ENCODE data around the gene TGFBR3. TPM values are rescaled to one million over a fixed set of nuclear protein-coding genes. Genes with fewer than 3 reads are reported as not detected.
"Not testable (repeated sequence)": the region's sequence is repeated elsewhere in the genome, so short reads cannot be mapped to it uniquely, and the experiment has no call there.

The TGFBR3 gene
- total RNA-seq, 1 donor from 2014 or later = 10.0 TPM

DNA sequence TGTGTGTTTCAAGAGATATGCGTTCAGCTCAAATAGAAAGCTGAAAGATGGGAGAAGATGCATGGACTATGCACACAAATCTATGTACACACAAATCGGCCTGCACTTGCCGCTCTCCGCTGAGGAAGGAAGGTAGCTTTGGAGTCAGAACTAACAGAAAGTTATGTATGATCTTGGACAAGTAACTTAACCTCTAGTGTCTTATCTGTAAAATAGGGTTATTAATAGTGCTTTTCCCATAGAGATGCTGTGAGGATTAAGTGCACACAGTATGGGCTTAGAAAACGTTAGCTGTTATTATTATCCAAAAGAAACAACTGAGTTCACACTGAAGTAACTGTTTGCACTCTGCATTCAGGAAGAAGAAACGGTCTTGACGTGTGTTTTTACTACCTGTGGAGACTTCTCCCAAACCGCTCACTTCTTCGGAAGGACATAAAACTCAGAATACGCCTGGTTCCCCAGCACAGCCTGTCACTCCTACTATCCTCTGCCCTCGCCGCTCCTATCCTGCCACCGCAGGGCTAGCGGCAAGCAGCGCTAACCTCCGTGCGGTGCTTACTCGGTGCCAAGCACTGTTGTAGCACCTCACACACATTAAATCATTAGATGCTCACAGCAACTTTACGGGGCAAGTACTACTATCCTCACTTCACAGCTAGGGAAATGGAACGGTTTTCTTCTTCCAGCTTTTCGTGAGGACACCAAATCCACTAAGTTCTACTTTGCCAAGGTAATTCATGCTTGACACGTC, 1.3 kb downstream of the TGFBR3 start:
- no peak for DNase-seq (ENCODE audit: extremely low read depth, low read depth, low spot score)

DNA sequence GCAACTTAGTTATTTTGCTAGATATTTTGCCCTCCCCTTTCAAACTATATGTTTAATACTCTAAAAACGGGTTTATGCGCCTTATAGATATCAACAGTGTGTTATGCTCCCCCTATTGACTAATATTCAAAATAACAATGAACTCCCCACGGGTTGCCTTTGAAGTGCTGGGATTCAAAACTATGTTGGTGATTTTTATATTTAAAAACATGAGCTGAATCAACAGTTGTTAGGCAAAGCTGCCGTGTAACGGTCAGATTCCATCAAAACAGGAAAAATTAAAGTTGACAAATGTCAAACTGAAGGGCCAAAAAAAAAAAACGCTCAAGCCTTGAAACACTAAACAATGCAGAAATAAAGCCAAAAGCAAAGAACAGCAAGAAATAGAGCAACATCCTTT, 2.5 kb downstream of the TGFBR3 start:
- peak; percentile 60 for DNase-seq (ENCODE audit: extremely low read depth, low read depth, low spot score)

DNA sequence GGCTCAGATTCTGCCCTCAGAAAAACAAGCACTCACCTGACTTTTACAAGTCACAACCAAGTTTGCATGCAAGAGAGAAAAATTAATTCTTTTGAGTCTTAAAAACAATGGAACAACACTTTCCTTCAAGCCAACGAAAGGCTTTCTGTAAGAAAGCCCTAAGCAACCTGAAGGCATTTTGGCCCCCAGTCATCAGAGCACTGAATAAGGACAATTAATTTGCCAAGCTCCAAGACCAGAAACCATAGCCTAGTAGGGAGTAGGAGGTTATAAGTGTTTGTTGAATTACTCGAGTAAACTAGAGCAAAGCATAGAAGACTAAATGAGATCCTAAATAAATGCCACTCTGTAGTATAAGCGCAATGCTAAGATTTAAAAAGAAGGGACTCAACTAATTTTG, 4.7 kb downstream of the TGFBR3 start:
- no peak for DNase-seq (ENCODE audit: extremely low read depth, low read depth, low spot score)

- DNase-seq (ENCODE audit: extremely low read depth, low read depth, low spot score) = no peak
Observed at GRCh38 chr1:91879733-91880132, 6.2 kb downstream of the TGFBR3 start.

GRCh38 chr1:91877574-91878208, 8.3 kb downstream of the TGFBR3 start:
- no peak for DNase-seq (ENCODE audit: extremely low read depth, low read depth, low spot score)

- DNase-seq (ENCODE audit: extremely low read depth, low read depth, low spot score) = no peak
Observed at GRCh38 chr1:91876781-91877573, 9.0 kb downstream of the TGFBR3 start.

GRCh38 chr1:91876040-91876470, 9.9 kb downstream of the TGFBR3 start:
- no peak for DNase-seq (ENCODE audit: extremely low read depth, low read depth, low spot score)

DNA sequence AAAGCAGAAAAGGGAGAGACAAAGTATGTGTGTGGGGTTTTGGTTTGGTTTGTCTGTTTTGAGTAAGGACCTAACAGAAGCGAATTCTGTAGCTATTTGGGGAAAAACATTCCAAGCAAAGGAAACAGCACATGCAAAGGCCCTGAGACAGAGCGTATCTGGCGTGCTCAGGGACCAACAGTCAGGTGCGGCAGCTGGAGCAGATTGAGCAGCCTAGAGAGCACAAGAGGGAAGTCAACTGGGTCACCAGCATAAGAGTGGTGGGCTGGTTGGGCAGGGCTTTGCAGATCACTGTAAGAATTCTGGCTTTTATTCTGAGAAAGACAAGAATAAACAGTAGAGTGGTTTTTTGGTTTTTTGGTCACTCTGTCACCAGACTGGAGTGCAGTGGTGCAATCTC, 11.8 kb downstream of the TGFBR3 start:
- DNase-seq (ENCODE audit: extremely low read depth, low read depth, low spot score) = no peak

DNA sequence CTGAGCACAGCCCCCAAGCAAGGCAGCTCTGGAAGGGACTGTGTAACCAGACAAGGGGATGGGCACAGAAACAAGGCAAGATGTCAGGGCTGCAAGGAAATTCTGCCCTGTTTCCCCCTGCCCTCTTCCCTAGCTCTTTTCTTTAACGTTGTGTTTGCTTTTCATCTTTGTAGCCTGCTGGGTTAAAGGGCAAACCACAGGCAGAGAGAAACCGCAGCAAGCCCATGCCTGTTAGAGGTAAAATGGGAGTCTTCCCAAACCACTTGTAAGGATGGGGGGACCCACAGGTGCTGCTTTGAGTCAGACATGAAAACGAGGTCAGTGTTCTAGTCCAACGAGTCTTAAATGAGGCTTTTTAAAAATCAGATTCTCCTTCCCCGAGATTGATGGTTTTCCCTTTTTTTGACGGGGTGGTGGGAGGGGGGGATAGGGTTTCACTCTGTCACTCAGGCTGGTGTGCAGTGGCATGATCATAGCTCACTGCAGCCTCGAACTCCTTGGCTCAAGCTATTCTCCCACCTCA, 13.3 kb downstream of the TGFBR3 start:
- no peak for DNase-seq (ENCODE audit: extremely low read depth, low read depth, low spot score)

GRCh38 chr1:91872000-91872399, 14.0 kb downstream of the TGFBR3 start:
- DNase-seq (ENCODE audit: extremely low read depth, low read depth, low spot score) = no peak

DNA sequence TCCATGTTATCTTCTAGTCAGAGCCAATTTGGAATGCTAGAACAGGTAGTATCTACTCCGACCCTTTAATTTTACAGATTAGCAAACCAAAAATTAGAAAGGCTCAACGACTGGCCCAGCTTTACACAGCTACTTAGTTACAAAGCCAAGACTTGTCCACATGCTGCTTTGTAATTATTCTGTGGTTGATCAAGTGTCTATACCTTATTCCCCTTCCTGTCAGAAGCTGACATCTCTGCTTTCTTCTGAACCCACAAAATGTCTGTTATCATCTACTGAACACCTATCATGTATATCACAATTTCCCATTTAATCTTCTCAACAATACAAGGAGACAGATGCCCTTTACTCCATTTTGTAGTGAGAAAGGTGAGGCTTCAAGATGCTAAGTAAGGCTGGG, 15.6 kb downstream of the TGFBR3 start:
- no peak for DNase-seq (ENCODE audit: extremely low read depth, low read depth, low spot score)

- no peak for DNase-seq (ENCODE audit: extremely low read depth, low read depth, low spot score)
Observed at GRCh38 chr1:91866425-91866824, 19.5 kb downstream of the TGFBR3 start.

DNA sequence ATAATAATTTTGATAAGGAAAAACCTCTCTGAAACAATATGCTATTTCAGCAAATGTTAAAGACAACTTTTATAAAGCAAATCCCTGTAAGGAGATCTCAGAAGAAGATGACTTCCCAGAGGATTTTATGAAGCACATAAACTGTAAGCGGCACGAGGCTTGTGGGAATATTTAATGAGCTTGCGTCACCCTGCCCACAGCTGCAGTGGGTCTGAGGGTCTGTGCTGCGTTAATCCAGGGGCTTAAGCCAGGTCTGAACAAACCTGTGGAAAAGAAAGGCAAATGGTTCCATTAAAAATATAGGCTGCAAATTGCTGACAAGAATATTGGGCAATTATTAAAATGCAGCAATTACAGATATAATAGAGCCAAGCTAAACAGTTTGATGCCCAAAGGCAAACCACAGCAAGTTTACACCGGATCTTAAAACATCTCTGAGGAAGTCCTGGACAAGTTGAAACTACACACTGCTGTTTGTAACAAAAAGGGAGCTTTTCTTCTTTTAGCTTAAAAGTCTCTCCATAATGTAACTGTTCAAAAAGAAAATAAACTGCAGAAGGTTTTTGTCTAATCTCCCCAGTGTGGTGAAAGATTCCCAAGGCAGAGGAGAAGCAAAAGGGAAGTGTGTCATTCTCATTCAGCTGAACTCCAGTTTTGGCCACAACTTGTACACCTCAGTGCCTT, 21.8 kb downstream of the TGFBR3 start:
- no peak for DNase-seq (ENCODE audit: extremely low read depth, low read depth, low spot score)

- no peak for DNase-seq (ENCODE audit: extremely low read depth, low read depth, low spot score)
Observed at GRCh38 chr1:91863498-91863897, 22.5 kb downstream of the TGFBR3 start.

DNA sequence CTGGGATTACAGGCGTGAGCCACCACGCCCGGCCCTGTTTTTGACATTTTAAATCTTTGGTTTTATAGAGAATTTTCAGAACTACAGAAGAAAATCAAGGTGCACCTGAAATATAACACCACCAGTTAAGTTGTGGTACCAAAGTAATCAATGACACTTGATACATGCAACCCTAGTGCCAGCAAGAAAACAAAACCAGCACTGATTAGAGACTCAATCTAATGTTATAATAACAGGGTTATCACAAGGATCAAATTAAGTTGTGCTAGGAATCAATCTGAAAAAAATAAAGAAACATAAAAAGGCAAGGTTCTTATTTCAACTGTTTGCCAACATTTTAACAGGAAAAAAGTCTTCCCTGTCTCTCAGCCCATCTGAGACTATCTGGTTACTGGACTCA, 23.8 kb downstream of the TGFBR3 start:
- DNase-seq (ENCODE audit: extremely low read depth, low read depth, low spot score) = no peak

- DNase-seq (ENCODE audit: extremely low read depth, low read depth, low spot score) = no peak
Observed at GRCh38 chr1:91857557-91858239, 28.3 kb downstream of the TGFBR3 start.

DNA sequence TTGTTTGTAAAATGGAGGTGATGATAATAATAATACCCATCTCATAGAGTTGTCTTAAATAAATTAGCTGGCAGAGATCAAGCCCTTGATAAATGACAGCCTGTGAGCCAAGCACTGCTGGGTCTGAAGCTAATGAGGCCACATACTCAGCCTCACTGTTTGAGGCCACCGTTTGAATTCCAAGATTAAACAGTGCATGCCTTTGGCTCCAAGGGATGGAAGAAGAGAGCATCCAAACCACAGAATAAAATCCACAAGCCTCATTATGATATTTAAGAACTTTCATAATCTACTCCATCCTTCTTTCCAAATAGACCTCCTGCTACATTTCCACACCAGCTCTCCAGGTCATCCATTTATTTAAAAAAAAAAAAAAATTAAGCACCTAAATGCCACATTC, 29.0 kb downstream of the TGFBR3 start:
- no peak for DNase-seq (ENCODE audit: extremely low read depth, low read depth, low spot score)

- DNase-seq (ENCODE audit: extremely low read depth, low read depth, low spot score) = no peak
Observed at GRCh38 chr1:91854852-91855534, 31.0 kb downstream of the TGFBR3 start.

- no peak for DNase-seq (ENCODE audit: extremely low read depth, low read depth, low spot score)
Observed at GRCh38 chr1:91853397-91853796, 32.6 kb downstream of the TGFBR3 start.

- DNase-seq (ENCODE audit: extremely low read depth, low read depth, low spot score) = not testable (repeated sequence)
Observed at GRCh38 chr1:91852011-91852410, 33.9 kb downstream of the TGFBR3 start.

All from glomerular endothelial cell (primary cell).